ENCODE measurements around the gene ZNF205.

Gene ZNF205

DNA sequence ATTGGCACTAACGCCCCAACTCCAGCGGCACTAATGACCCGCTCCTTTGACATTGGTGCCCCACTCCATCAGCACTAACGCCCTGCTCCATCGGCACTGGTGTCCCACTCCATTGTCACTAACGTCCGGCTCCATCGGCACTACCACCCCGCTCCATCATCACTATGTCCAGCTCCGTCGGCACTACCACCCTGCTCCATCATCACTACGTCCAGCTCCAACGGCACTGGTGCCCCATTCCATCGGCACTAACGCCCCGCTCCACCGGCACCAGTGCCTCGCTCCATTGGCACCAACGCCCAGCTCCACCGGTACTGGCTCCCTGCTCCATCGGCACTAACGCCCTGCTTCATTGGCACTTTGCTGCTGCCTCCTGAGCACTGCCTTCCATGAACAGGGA, 29.9 kb downstream of the ZNF205 start:
- H3K4me1 ChIP-seq (ENCODE audit: control insufficient read depth in 1 of 2, insufficient read depth in 2 of 2, low read length in 2 of 2), result peaks cover 6 to 14% of the 10 kb centered on the region in 2 experiments
- H3K18ac ChIP-seq (ENCODE audit: low read length), result no peak overlapping the region
- H4K91ac ChIP-seq (ENCODE audit: low read depth, low read length), result no peak overlapping the region
- H3K4ac ChIP-seq (ENCODE audit: low read depth, low read length), result no peak overlapping the region
- H3K23ac ChIP-seq (ENCODE audit: low read length), result no peak overlapping the region
- no peak overlapping the region for H2BK5ac ChIP-seq (ENCODE audit: low read depth, low read length, poor library complexity)
- no peak overlapping the region for H3K14ac ChIP-seq (ENCODE audit: low read length)
- H2AFZ ChIP-seq (ENCODE audit: insufficient read depth, low read length, poor library complexity), result no peak overlapping the region
- no peak for DNase-seq
- H4K12ac ChIP-seq (ENCODE audit: low read depth, low read length), result no peak overlapping the region
- H3K79me1 ChIP-seq (ENCODE audit: low read length), result no peaks in the 10 kb centered on the region
- H3K4me3 ChIP-seq (ENCODE audit: low read depth, low read length), result no peak overlapping the region
- H3K4me2 ChIP-seq (ENCODE audit: low read length), result no peak overlapping the region
- no peak overlapping the region for H4K8ac ChIP-seq (ENCODE audit: low read depth, low read length)
- H3K36me3 ChIP-seq (ENCODE audit: control insufficient read depth in 1 of 2, insufficient read depth in 2 of 2, low read length in 2 of 2), result peaks cover 32 to 35% of the 10 kb centered on the region in 2 experiments
- peaks cover 3% of the 10 kb centered on the region for H3K9me3 ChIP-seq (ENCODE audit: insufficient read depth, low read depth, low read length)
- no peaks in the 10 kb centered on the region for H3K79me2 ChIP-seq (ENCODE audit: control insufficient read depth, insufficient read depth, low read length, poor library complexity)
- no peaks in the 10 kb centered on the region for H3K27me3 ChIP-seq (ENCODE audit: insufficient read depth, low read length)
- no peak overlapping the region for H2BK12ac ChIP-seq (ENCODE audit: low read length)
- no peak overlapping the region for H3K27ac ChIP-seq (ENCODE audit: low read depth, low read length)
- WGBS (ENCODE audit: extremely low coverage, insufficient coverage, insufficient read length), result no CpG with 5 or more reads among the region's 22 CpGs
- H2BK120ac ChIP-seq (ENCODE audit: insufficient read depth, low read length, poor library complexity), result no peak overlapping the region
- H2AK5ac ChIP-seq (ENCODE audit: low read length), result no peak overlapping the region
- no peak overlapping the region for H3K9ac ChIP-seq (ENCODE audit: low read length)

DNA sequence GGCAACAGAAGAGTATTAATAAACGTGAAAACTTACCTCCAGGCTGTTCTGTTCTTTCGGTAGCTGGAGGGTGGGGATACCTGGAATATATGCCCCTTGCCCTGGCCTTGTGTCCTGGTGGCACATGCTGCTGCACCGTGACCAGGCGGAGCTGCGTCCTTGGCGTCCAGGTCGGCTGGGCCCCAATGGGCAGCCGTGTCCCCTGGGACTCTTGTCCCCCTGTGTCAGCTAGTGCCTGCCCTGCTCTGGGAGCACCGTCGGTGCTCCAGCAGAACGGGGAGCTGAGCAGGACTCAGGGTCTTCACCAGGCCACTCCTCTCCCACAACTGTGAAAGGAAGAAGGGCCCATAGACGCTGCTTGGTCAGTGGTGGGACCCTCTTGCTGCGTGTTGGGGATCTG, 30.4 kb downstream of the ZNF205 start:
- Histone ChIP-seq H2AFZ (ENCODE audit: insufficient read depth, low read length, poor library complexity) (no peak overlapping the region), H2BK120ac (ENCODE audit: insufficient read depth, low read length, poor library complexity) (no peak overlapping the region), H2AK5ac (ENCODE audit: low read length) (no peak overlapping the region), H2BK5ac (ENCODE audit: low read depth, low read length, poor library complexity) (no peak overlapping the region), H3K23ac (ENCODE audit: low read length) (no peak overlapping the region), H2BK12ac (ENCODE audit: low read length) (no peak overlapping the region), H3K9me3 (ENCODE audit: insufficient read depth, low read depth, low read length) (peaks cover 3% of the 10 kb centered on the region), H4K91ac (ENCODE audit: low read depth, low read length) (no peak overlapping the region), H4K8ac (ENCODE audit: low read depth, low read length) (no peak overlapping the region), H3K9ac (ENCODE audit: low read length) (no peak overlapping the region), H3K14ac (ENCODE audit: low read length) (no peak overlapping the region), H3K4me3 (ENCODE audit: low read depth, low read length) (no peak overlapping the region), H3K4me2 (ENCODE audit: low read length) (no peak overlapping the region), H3K18ac (ENCODE audit: low read length) (no peak overlapping the region), H3K79me2 (ENCODE audit: control insufficient read depth, insufficient read depth, low read length, poor library complexity) (no peaks in the 10 kb centered on the region), H3K79me1 (ENCODE audit: low read length) (no peaks in the 10 kb centered on the region), H3K4me1 (ENCODE audit: control insufficient read depth in 1 of 2, insufficient read depth in 2 of 2, low read length in 2 of 2) (peaks cover 6 to 14% of the 10 kb centered on the region in 2 experiments), H3K27ac (ENCODE audit: low read depth, low read length) (no peak overlapping the region), H3K36me3 (ENCODE audit: control insufficient read depth in 1 of 2, insufficient read depth in 2 of 2, low read length in 2 of 2) (peaks cover 31 to 32% of the 10 kb centered on the region in 2 experiments), H3K27me3 (ENCODE audit: insufficient read depth, low read length) (no peaks in the 10 kb centered on the region), H4K12ac (ENCODE audit: low read depth, low read length) (no peak overlapping the region), H3K4ac (ENCODE audit: low read depth, low read length) (no peak overlapping the region)
- no peak for DNase-seq
- WGBS (ENCODE audit: extremely low coverage, insufficient coverage, insufficient read length), result no CpG with 5 or more reads among the region's 13 CpGs

DNA sequence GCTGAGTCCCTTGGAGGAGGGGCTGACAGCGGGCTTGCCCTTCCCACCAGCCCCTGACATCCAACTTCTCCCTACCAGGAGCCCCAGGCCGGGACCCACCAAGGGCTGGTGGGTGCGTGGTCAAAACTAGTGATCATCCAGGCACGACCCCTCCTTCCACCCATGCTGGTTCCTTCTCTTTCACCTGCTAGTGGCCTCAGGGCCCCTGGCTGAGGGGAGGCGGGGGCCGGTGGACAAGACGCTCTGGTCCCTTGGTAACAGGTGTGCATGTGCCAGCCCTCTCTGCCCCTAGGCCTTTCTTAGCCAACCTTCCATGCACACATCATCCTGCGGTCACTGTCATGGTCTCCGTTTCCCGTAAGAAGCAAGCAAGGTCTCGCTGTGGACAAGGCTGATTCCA, 30.8 kb downstream of the ZNF205 start:
- WGBS (ENCODE audit: extremely low coverage, insufficient coverage, insufficient read length), result no CpG with 5 or more reads among the region's 11 CpGs
- Histone ChIP-seq H3K9me3 (ENCODE audit: insufficient read depth, low read depth, low read length) (peaks cover 3% of the 10 kb centered on the region), H3K4me3 (ENCODE audit: low read depth, low read length) (no peak overlapping the region), H2AK5ac (ENCODE audit: low read length) (no peak overlapping the region), H3K4me2 (ENCODE audit: low read length) (no peak overlapping the region), H2BK12ac (ENCODE audit: low read length) (no peak overlapping the region), H3K4ac (ENCODE audit: low read depth, low read length) (no peak overlapping the region), H3K27ac (ENCODE audit: low read depth, low read length) (no peak overlapping the region), H3K4me1 (ENCODE audit: control insufficient read depth in 1 of 2, insufficient read depth in 2 of 2, low read length in 2 of 2) (peaks cover 6 to 13% of the 10 kb centered on the region in 2 experiments), H3K36me3 (ENCODE audit: control insufficient read depth in 1 of 2, insufficient read depth in 2 of 2, low read length in 2 of 2) (peaks cover 31 to 32% of the 10 kb centered on the region in 2 experiments), H3K79me2 (ENCODE audit: control insufficient read depth, insufficient read depth, low read length, poor library complexity) (no peaks in the 10 kb centered on the region), H3K9ac (ENCODE audit: low read length) (no peak overlapping the region), H2AFZ (ENCODE audit: insufficient read depth, low read length, poor library complexity) (no peak overlapping the region), H4K91ac (ENCODE audit: low read depth, low read length) (no peak overlapping the region), H3K27me3 (ENCODE audit: insufficient read depth, low read length) (no peaks in the 10 kb centered on the region), H2BK120ac (ENCODE audit: insufficient read depth, low read length, poor library complexity) (no peak overlapping the region), H2BK5ac (ENCODE audit: low read depth, low read length, poor library complexity) (no peak overlapping the region), H3K14ac (ENCODE audit: low read length) (no peak overlapping the region), H3K23ac (ENCODE audit: low read length) (no peak overlapping the region), H4K12ac (ENCODE audit: low read depth, low read length) (no peak overlapping the region), H3K79me1 (ENCODE audit: low read length) (no peaks in the 10 kb centered on the region), H4K8ac (ENCODE audit: low read depth, low read length) (no peak overlapping the region), H3K18ac (ENCODE audit: low read length) (no peak overlapping the region)
- no peak for DNase-seq

GRCh38 chr16:3143598-3144320, 31.4 kb downstream of the ZNF205 start:
- no peaks in the 10 kb centered on the region for H3K27me3 ChIP-seq (ENCODE audit: insufficient read depth, low read length)
- no peak overlapping the region for H3K18ac ChIP-seq (ENCODE audit: low read length)
- H3K27ac ChIP-seq (ENCODE audit: low read depth, low read length), result no peak overlapping the region
- no peaks in the 10 kb centered on the region for H3K79me2 ChIP-seq (ENCODE audit: control insufficient read depth, insufficient read depth, low read length, poor library complexity)
- H3K4me3 ChIP-seq (ENCODE audit: low read depth, low read length), result no peak overlapping the region
- no peak overlapping the region for H3K4me2 ChIP-seq (ENCODE audit: low read length)
- no peak overlapping the region for H2BK12ac ChIP-seq (ENCODE audit: low read length)
- no peak overlapping the region for H2AK5ac ChIP-seq (ENCODE audit: low read length)
- peaks cover 6 to 7% of the 10 kb centered on the region in 2 experiments for H3K4me1 ChIP-seq (ENCODE audit: control insufficient read depth in 1 of 2, insufficient read depth in 2 of 2, low read length in 2 of 2)
- no peak overlapping the region for H3K9ac ChIP-seq (ENCODE audit: low read length)
- no peak overlapping the region for H4K12ac ChIP-seq (ENCODE audit: low read depth, low read length)
- no peak overlapping the region for H3K14ac ChIP-seq (ENCODE audit: low read length)
- H3K79me1 ChIP-seq (ENCODE audit: low read length), result no peaks in the 10 kb centered on the region
- no peak overlapping the region for H3K4ac ChIP-seq (ENCODE audit: low read depth, low read length)
- no peak overlapping the region for H2AFZ ChIP-seq (ENCODE audit: insufficient read depth, low read length, poor library complexity)
- no CpG with 5 or more reads among the region's 23 CpGs for WGBS (ENCODE audit: extremely low coverage, insufficient coverage, insufficient read length)
- H4K91ac ChIP-seq (ENCODE audit: low read depth, low read length), result no peak overlapping the region
- no peak overlapping the region for H3K23ac ChIP-seq (ENCODE audit: low read length)
- H3K36me3 ChIP-seq (ENCODE audit: control insufficient read depth in 1 of 2, insufficient read depth in 2 of 2, low read length in 2 of 2), result peaks cover 27 to 28% of the 10 kb centered on the region in 2 experiments
- H2BK120ac ChIP-seq (ENCODE audit: insufficient read depth, low read length, poor library complexity), result no peak overlapping the region
- H4K8ac ChIP-seq (ENCODE audit: low read depth, low read length), result no peak overlapping the region
- H3K9me3 ChIP-seq (ENCODE audit: insufficient read depth, low read depth, low read length), result peaks cover 3% of the 10 kb centered on the region
- no peak overlapping the region for H2BK5ac ChIP-seq (ENCODE audit: low read depth, low read length, poor library complexity)
- peak; percentile 18 to 19 for DNase-seq
